Common myeloid progenitor, CD34-positive (primary cell): ENCODE measurements around the gene KRTAP1-1.
"Not testable (repeated sequence)": the region's sequence is repeated elsewhere in the genome, so short reads cannot be mapped to it uniquely, and the experiment has no call there.

Source experiments
- CTCF ChIA-PET: fragments of 350-600 bp; sonication (Branson Sonifier 250); formaldehyde crosslinking; loops from one replicate; lab custom pipeline; 2021; ENCODE audit warnings: antibody characterized with exemption; lab: Charles Lee
- POLR2A ChIA-PET: fragments of 350-600 bp; sonication (Branson Sonifier 250); formaldehyde crosslinking; loops from one replicate; lab custom pipeline; 2021; ENCODE audit warnings: antibody characterized with exemption; lab: Charles Lee
- DNase-seq, 3 donors: peaks; one replicate each; pipeline versions ENCODE4 v3.0.0 to v3.0.0-alpha.2; 2013
- H3K27ac ChIP-seq, 2 experiments: 1 replicate in 1 of 2; 2 replicates in 1 of 2; pipeline ENCODE4 v1.7.0; 2013; ENCODE audit warnings: inconsistent platforms in 2 of 2, low read length in 2 of 2, mild to moderate bottlenecking in 2 of 2, low read depth in 1 of 2, moderate library complexity in 1 of 2; ENCODE audit not compliant: severe bottlenecking in 2 of 2, insufficient read depth in 1 of 2, poor library complexity in 1 of 2
- H3K27me3 ChIP-seq, 5 experiments: replicated peaks in 2 of 5; 1 replicate in 3 of 5; 2 replicates in 2 of 5; pipeline versions ENCODE4 v1.6.1 to v1.7.0; 2013; ENCODE audit warnings: low read length in 4 of 5, mild to moderate bottlenecking in 2 of 5, moderate library complexity in 2 of 5, inconsistent platforms in 1 of 5; ENCODE audit not compliant: insufficient read depth in 5 of 5, control insufficient read depth in 4 of 5
- H3K36me3 ChIP-seq, 4 experiments: 1 replicate in 2 of 4; 2 replicates in 2 of 4; pipeline versions ENCODE4 v1.6.1 to v1.7.0; 2013; ENCODE audit warnings: low read length in 3 of 4, control low read depth in 1 of 4, mild to moderate bottlenecking in 1 of 4; ENCODE audit not compliant: control insufficient read depth in 4 of 4, insufficient read depth in 4 of 4
- H3K4me1 ChIP-seq, 4 experiments: 1 replicate in 3 of 4; 2 replicates in 1 of 4; pipeline versions ENCODE4 v1.6.1 to v1.7.1; 2013; ENCODE audit warnings: low read length in 3 of 4, mild to moderate bottlenecking in 3 of 4, control low read depth in 1 of 4, inconsistent platforms in 1 of 4, moderate library complexity in 1 of 4; ENCODE audit not compliant: control insufficient read depth in 4 of 4, insufficient read depth in 4 of 4; ENCODE audit errors: control extremely low read depth in 1 of 4
- H3K4me3 ChIP-seq, 7 experiments: 1 replicate in 4 of 7; 2 replicates in 3 of 7; pipeline versions ENCODE4 v1.5.1 to v1.7.0; 2013; ENCODE audit warnings: mild to moderate bottlenecking in 7 of 7, low read length in 6 of 7, moderate library complexity in 6 of 7, inconsistent platforms in 2 of 7, low read depth in 2 of 7, control low read depth in 1 of 7; ENCODE audit not compliant: insufficient read depth in 4 of 7, control insufficient read depth in 1 of 7; ENCODE audit errors: extremely low read depth in 1 of 7
- H3K9me3 ChIP-seq, 5 experiments: 1 replicate in 4 of 5; 2 replicates in 1 of 5; pipeline versions ENCODE4 v1.6.1 to v1.7.1; 2013; ENCODE audit warnings: low read length in 4 of 5, mild to moderate bottlenecking in 2 of 5, inconsistent platforms in 1 of 5, low read depth in 1 of 5, moderate library complexity in 1 of 5; ENCODE audit not compliant: control insufficient read depth in 4 of 5, insufficient read depth in 2 of 5; ENCODE audit errors: control extremely low read depth in 1 of 5
- WGBS: methylation state at CpG from one replicate; pipeline ENCODE4 v1.1.5; 2013; ENCODE audit not compliant: insufficient coverage; 5-methylcytosine and 5-hydroxymethylcytosine counted together

Gene KRTAP1-1

DNA sequence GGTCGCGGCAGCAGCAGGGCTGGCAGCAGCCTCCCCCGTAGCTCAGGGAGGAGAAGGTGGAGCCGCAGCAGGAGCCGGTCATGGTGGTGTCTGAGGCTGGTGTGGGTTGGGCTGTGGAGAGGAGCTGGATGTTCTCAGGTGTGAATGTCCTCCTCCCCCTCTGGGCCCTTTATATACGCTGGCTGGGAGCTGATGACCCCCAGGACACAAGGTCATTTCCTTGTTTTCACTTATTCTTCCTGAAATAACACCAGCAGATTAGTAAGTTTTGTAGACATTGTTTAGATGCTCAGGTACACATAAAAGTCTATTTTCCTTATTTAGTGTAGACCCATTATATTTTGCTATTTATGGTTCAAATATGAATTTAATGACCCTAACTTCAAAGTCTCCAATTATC lies 13.9 kb upstream of the KRTAP1-1 start, which contains the start of gene KRTAP2-2:
TSS of gene KRTAP2-2 (minus strand) at position 101 of the 400 bp plus-strand sequence. CDS start at position 82, 19 bp downstream.
- H3K27me3 ChIP-seq: peaks cover 0 to 26% (median 7%) of the 10 kb centered on the region in 5 experiments
- DNase-seq, H3K9me3 ChIP-seq, H3K36me3 ChIP-seq, CTCF ChIA-PET, H3K4me1 ChIP-seq, H3K4me3 ChIP-seq, H3K27ac ChIP-seq, POLR2A ChIA-PET: not testable (repeated sequence)
- WGBS: no CpG with 5 or more reads among the region's 6 CpGs

DNA sequence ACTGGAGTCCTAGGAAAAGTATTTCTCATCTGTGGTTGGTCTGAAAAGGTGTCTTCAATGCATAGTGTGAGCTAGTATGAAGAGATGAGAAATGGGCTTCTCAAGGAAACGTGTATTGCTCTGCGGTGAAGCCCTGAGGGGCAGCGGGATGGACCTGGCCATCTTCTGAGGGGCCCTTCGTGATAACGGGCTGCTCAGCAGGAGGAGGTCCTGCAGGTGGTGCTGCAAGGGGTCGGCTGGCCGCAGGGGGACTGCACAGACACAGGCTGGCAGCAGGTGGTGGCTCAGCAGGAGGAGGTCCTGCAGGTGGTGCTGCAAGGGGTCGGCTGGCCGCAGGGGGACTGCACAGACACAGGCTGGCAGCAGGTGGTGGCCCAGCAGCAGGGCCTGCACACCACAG lies 13.3 kb upstream of the KRTAP1-1 start:
- WGBS: 100% methylated on average over 3 of the region's 9 CpGs
- H3K36me3 ChIP-seq, H3K4me1 ChIP-seq, POLR2A ChIA-PET, H3K27ac ChIP-seq, CTCF ChIA-PET, H3K9me3 ChIP-seq, DNase-seq, H3K4me3 ChIP-seq: not testable (repeated sequence)
- peaks cover 0 to 22% (median 5%) of the 10 kb centered on the region in 5 experiments for H3K27me3 ChIP-seq

DNA sequence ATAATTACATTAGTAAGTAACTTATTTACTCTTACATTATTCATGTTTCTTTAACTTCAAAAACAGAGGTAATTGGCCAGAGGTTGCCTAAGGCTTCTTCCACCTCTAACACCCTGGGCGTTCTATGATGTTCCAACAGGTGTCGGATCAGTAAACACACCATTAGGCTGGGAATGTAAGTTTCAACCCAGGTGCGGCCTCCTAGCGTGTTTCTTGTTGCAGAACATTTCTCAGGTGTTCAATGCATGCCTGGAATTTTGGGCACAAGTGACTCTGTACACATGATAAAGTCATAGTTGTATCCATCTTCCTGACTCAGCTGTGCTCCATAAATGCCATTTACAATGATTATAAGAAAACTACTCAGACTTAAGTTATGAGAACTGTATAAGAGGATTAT lies 12.8 kb upstream of the KRTAP1-1 start:
- H3K27me3 ChIP-seq: peaks cover 1 to 18% (median 6%) of the 10 kb centered on the region in 5 experiments
- no peak overlapping the region for H3K27ac ChIP-seq
- DNase-seq: no peak
- H3K36me3 ChIP-seq: no peaks in the 10 kb centered on the region
- H3K4me1 ChIP-seq: no peaks in the 10 kb centered on the region
- no peak overlapping the region for H3K4me3 ChIP-seq
- peaks cover 0 to 4% (median 2%) of the 10 kb centered on the region in 5 experiments for H3K9me3 ChIP-seq
- WGBS: 100% methylated on average over 3 of the region's 4 CpGs
- POLR2A ChIA-PET: no interaction called here
- CTCF ChIA-PET: no interaction called here

DNA sequence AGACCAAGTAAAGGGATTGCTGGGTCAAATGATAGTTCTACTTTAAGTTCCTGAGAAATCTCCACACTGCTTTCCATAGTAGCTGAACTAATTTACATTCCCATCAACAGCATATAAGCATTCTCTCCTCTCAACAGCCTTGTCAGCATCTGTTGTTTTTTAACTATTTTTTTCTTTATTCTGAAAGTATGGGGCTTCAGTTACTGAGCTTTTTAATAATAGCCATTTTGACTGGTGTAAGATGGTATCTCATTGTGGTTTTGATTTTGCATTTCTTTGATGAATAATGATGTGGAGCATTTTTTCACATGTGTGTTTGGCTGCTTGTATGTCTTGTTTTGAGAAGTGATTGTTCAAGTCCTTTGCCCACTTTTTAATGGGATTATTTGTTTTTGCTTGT lies 11.3 kb upstream of the KRTAP1-1 start:
- no peaks in the 10 kb centered on the region for H3K4me1 ChIP-seq
- no peak overlapping the region for H3K4me3 ChIP-seq
- no peak overlapping the region for H3K27ac ChIP-seq
- POLR2A ChIA-PET: no interaction called here
- peaks cover 0 to 2% (median 2%) of the 10 kb centered on the region in 5 experiments for H3K9me3 ChIP-seq
- no peaks in the 10 kb centered on the region for H3K36me3 ChIP-seq
- DNase-seq: peak in 1 of 3 donors; percentile 12
- peaks cover 0 to 18% (median 4%) of the 10 kb centered on the region in 5 experiments for H3K27me3 ChIP-seq
- CTCF ChIA-PET: no interaction called here

DNA sequence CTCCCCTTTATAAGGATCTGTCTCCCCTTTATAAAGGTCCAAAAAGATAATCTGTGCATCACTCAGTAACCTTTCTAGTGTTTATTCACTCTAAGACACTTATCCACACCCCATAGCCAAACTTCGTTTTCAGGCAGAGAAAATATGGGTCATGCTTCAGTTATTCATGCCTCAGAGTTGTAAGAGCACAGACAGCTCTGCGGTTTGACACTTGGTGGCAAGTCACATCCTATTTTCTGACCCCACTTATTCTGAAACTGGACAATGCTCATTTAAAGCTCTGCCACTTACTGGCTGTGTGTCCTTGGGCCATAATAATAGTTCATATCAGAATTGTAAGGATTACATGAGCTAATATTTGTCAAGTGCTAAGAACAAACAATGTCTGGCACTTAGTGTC lies 7.9 kb upstream of the KRTAP1-1 start:
- no peak for DNase-seq
- Histone ChIP-seq H3K4me1 (no peaks in the 10 kb centered on the region), H3K27me3 (peaks cover 0 to 25% (median 3%) of the 10 kb centered on the region in 5 experiments), H3K4me3 (no peak overlapping the region), H3K36me3 (no peaks in the 10 kb centered on the region), H3K27ac (no peak overlapping the region), H3K9me3 (peaks cover 0 to 2% (median 0%) of the 10 kb centered on the region in 5 experiments)
- WGBS: 87% methylated on average over 2 of the region's 2 CpGs
- CTCF ChIA-PET: no interaction called here
- POLR2A ChIA-PET: no interaction called here

DNA sequence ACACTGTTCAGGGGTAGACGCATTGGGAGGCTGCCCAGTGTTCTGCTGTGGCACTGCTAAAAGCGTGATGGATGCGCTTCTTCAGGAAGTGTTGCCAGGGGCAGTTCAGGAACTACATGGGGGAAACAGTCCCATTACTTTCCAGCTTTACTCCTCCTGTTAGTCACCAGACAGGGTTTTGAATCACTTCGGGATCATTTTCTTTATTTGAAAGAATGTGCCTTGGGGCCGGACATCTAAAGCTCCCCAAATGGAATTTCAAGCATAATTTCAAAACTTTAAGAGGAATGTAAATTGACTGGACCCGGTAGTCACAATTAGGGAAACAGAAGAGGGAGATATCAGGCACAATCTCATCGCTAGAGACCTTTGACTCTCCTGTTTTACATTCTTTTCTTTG lies 7.2 kb upstream of the KRTAP1-1 start:
- peaks cover 0 to 25% (median 3%) of the 10 kb centered on the region in 5 experiments for H3K27me3 ChIP-seq
- peaks cover 0 to 3% (median under 1%) of the 10 kb centered on the region in 5 experiments for H3K9me3 ChIP-seq
- no peaks in the 10 kb centered on the region for H3K4me1 ChIP-seq
- no peak overlapping the region for H3K27ac ChIP-seq
- H3K4me3 ChIP-seq: no peak overlapping the region
- H3K36me3 ChIP-seq: no peaks in the 10 kb centered on the region
- ChIA-PET POLR2A (no interaction called here), CTCF (no interaction called here)
- DNase-seq: no peak
- WGBS: 84% methylated on average over 5 of the region's 7 CpGs

DNA sequence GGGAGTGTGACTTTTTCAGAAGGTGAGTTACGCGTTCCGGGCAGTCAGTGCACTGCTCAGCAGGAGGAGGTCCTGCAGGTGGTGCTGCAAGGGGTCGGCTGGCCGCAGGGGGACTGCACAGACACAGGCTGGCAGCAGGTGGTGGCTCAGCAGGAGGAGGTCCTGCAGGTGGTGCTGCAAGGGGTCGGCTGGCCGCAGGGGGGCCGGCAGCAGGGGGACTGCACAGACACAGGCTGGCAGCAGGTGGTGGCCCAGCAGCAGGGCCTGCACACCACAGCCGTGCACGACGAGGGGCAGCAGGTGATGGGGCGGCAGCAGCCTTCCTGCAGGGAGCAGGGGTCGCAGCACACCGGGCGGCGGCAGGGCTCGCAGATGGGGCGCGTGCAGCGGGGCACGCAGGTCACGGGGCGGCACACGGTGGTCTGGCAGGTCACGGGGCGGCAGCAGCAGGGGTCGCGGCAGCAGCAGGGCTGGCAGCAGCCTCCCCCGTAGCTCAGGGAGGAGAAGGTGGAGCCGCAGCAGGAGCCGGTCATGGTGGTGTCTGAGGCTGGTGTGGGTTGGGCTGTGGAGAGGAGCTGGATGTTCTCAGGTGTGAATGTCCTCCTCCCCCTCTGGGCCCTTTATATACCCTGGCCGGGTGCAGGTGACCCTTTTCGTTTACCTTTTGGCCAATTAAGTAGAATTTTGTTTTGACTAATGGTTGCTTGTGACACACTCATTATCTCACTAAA lies 5.7 kb upstream of the KRTAP1-1 start, which contains the start of gene KRTAP2-1:
TSS of gene KRTAP2-1 (minus strand) at position 582 of the 731 bp plus-strand sequence. CDS start at position 533, 49 bp downstream.
- WGBS: 80% methylated on average over 3 of the region's 33 CpGs
- CTCF ChIA-PET, POLR2A ChIA-PET: not testable (repeated sequence)

More for the DNA sequence above, 5.7 kb upstream of the KRTAP1-1 start, which contains the start of gene KRTAP2-1:
- H3K4me3 ChIP-seq, H3K36me3 ChIP-seq, H3K4me1 ChIP-seq, H3K27ac ChIP-seq, H3K9me3 ChIP-seq, DNase-seq: not testable (repeated sequence)
- H3K27me3 ChIP-seq: peaks cover 0 to 25% (median 3%) of the 10 kb centered on the region in 5 experiments
